GM20000 (cell line): Measurements from ENCODE around the gene COMMD9.
A peak's percentile ranks its signal among the peaks of the same experiment; 100 is the strongest.
"Not testable (repeated sequence)": the region's sequence is repeated elsewhere in the genome, so short reads cannot be mapped to it uniquely, and the experiment has no call there.

ENCODE experiments used
- DNase-seq: peaks from one replicate; pipeline ENCODE4 v3.0.0; 2012; ENCODE audit warnings: low spot score
- CTCF ChIP-seq: IDR thresholded peaks from 2 replicates; pipeline ENCODE4 v1.5.1; 2012; ENCODE audit warnings: mild to moderate bottlenecking, control low read depth; ENCODE audit errors: extremely low read depth, missing control alignments

Gene COMMD9

DNA sequence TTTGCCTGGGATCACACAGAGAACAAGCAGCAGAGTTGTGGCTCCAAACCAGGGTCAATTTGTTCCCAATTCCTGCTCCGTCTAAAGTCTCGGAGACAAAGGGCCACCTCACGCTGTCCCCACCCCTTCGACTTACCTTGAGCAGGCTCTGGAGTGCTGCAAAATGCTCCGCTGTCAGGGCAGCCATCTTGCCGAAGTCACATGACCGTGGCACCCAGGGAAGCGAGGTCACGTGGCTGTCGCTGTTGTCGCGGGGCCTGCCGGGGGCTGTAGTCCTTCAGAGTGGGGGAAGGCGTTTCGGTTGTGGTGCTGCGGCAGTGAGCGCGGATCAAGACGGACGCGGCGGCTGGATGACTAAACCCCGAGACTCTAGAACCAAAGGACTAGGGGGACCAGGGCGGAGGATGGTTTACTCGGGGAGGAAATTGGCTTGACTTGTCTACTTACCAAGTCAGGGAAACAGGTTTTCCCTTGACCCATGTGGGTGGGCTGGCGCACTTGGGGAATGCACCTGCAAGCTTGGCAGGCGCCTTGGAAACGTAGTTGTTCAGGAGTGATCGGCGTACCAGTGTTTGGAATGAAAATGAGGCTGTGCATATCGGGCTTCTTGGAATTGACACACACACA lies at the start of gene COMMD9:
COMMD9 (minus strand) TSS at position 199 of the 627 bp plus-strand sequence; CDS start at position 187, 12 bp downstream.
- no peak for TF ChIP-seq CTCF
- DNase-seq, result peak; percentile 90

GRCh38 chr11:36333897-36334296 lies 44.7 kb upstream of the COMMD9 start:
- DNase-seq, result no peak
- TF ChIP-seq CTCF, result no peak

DNA sequence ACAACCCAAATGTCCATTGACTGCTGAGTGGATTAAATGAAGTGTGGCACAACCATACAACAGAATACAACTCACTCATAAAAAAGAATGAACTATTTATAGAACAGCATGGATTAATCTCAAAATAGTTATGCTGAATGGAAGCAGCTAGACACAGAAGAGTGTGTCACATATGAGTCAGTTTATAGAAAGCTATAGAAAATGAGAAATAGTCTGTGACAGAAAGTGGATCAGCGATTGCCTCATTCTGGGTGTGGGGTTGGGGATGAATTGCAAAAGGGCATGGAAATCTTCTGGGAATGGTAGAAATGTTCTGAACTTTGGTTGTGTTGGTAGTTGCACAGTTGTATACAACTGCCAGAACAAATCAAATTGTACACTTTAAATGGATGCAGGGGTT lies 44.2 kb upstream of the COMMD9 start:
- no peak for TF ChIP-seq CTCF

DNA sequence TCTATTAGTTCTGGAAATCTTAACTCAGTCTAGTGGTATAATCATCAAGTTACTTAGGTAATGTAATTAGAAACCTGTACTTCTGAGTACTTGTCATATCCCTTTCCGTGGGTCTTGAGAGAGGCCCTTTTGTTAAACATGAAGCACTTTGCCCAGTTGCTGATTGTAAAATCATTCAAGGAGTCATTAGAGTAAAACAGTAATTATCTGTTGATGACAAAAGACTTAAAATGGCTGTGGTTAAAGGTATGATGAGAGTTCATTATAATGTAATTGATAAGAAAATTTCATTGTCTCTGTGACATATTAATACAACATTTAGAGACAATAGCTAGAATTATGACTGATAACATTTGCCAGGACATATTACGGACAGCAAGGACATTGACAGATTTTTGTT lies 41.2 kb upstream of the COMMD9 start:
- no peak for TF ChIP-seq CTCF
- DNase-seq, result no peak

More for the DNA sequence above, 44.2 kb upstream of the COMMD9 start:
- no peak for DNase-seq

DNA sequence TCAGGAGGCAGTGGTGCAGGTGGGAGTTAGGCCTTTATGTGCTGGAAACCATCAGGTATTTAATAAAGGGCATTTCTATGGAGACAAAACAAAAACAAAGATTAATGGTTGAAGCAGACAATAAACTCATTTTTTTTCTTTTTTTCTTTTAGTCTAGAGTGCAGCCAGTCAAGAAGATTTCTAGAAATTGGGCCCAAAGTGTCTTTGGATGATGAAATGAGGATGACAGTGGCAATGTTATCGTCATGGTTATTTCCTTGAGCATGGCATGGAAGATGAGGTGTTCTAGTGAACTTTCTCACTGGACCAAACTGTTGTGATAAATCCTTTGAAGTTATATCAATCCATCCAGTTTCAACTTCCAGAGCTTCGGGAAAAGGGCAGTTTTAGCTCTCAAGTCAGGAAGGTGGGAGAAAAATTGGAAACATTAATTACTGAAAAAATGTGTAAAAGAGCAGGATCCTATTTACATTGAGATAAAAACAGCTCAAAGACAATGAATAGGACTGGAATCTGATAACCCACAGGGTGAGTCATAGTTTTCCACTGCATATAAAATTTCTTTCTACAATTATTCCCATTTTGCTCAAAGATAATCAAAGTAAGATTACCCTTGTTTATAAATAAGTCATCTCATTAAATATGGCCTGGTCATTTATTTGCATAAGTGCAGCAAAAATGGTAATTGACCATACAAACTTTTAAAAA lies 39.9 kb upstream of the COMMD9 start:
- DNase-seq, result no peak
- no peak for TF ChIP-seq CTCF

DNA sequence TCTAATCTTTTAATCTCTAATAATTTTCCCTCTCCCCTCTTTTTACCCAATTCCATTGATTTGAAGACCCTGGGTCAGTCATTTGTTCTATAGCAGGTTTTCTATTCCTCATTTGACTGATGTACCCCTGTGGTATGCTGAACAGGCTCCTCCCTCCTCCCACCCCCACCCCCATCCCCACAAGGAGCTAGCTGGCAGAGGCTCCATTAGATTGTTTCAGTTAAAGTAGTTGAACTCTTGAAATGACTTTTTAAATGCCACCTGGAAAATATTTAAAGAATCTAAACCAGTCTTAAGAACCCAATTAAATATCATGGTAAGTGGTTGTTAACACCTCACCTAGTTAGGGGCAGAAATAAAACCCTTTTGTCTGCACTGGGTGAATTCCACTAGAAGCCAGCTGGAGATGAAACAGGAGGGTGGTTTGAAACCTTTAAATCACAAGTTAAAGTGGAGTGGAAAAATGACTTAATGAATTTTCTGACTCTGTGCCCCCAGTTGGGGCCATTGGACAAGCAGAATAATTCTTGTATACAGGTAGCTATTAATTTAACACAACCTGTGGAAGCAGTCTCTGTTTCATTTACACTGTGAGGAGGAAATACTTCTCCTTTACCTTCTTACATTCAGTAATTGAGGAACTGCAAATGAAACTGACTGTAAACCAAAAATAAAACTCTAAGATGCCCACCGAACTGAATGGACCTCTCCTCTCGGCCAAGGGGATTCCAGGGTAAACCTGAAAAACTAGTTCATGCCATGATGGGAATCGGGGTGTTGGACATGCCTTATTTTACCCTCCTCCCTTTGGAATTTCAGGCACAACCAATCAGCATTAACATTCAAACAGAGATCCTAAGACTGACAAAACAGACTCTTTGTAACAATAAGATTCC lies 37.5 kb upstream of the COMMD9 start:
- peak; percentile 6 for DNase-seq
- no peak for TF ChIP-seq CTCF

DNA sequence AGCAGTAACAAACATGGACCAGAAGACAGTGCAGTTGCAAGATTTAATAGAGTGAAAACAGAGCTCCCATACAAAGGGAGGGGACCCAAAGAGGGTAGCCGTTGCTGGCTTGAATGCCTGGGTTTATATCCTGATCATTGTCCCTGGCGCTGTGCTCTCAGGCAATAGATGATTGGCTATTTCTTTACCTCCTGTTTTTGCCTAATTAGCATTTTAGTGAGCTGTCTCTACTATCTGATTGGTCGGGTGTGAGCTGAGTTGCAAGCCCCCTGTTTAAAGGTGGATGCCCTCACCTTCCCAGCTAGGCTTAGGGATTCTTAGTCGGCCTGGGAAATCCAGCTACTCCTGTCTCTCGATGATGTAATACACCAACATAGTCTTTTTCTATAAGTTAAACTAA lies 36.2 kb upstream of the COMMD9 start:
- DNase-seq, result not testable (repeated sequence)

GRCh38 chr11:36324956-36325355 lies 35.7 kb upstream of the COMMD9 start:
- DNase-seq, result not testable (repeated sequence)
